Head of caudate nucleus (tissue), 42 donors: ENCODE measurements around the gene IGLL5.

Experiments used
- DNase-seq, 42 donors: peaks; one replicate each; pipeline versions ENCODE4 v3.0.0 to v3.0.0-alpha.2; 2020 to 2021; ENCODE audit warnings: mixed read lengths in 7 of 42
- intact Hi-C: fragments of 100-400 bp; cut with DNase I; formaldehyde crosslinking; loops from one replicate; pipeline ENCODE4 v1.15.0; 2022

Gene IGLL5

GRCh38 chr22:22931557-22932270 is 44.1 kb downstream of the IGLL5 start:
- intact Hi-C loops = no loop called here
- DNase-seq = no peak

GRCh38 chr22:22932512-22932941 is 44.9 kb downstream of the IGLL5 start:
- no peak for DNase-seq
- intact Hi-C loops = no loop called here

GRCh38 chr22:22933100-22933806 is 45.6 kb downstream of the IGLL5 start:
- intact Hi-C loops = no loop called here
- DNase-seq = no peak

GRCh38 chr22:22933807-22934542 is 46.4 kb downstream of the IGLL5 start:
- no peak for DNase-seq
- intact Hi-C loops = no loop called here

- intact Hi-C loops = no loop called here
These were observed 47.0 kb downstream of the IGLL5 start for GRCh38 chr22:22934543-22935055.

GRCh38 chr22:22935056-22935545 is 47.5 kb downstream of the IGLL5 start:
- DNase-seq = no peak
- intact Hi-C loops = no loop called here

More at GRCh38 chr22:22934543-22935055, 47.0 kb downstream of the IGLL5 start:
- DNase-seq = no peak

GRCh38 chr22:22935546-22936157 is 48.0 kb downstream of the IGLL5 start:
- peak in 1 of 42 donors; percentile 23 for DNase-seq
- intact Hi-C loops = no loop called here

- intact Hi-C loops = no loop called here
- DNase-seq = no peak
These were observed 48.7 kb downstream of the IGLL5 start for GRCh38 chr22:22936180-22936914.

GRCh38 chr22:22936915-22937656 is 49.5 kb downstream of the IGLL5 start:
- intact Hi-C loops = no loop called here
- DNase-seq = no peak

- intact Hi-C loops = no loop called here
- DNase-seq = no peak
These were observed 50.4 kb downstream of the IGLL5 start for GRCh38 chr22:22937894-22938480.

GRCh38 chr22:22938672-22939587 is 51.3 kb downstream of the IGLL5 start:
- intact Hi-C loops = no loop called here
- no peak for DNase-seq

GRCh38 chr22:22939588-22940368 is 52.2 kb downstream of the IGLL5 start:
- DNase-seq = no peak

GRCh38 chr22:22940961-22941605 is 53.5 kb downstream of the IGLL5 start:
- DNase-seq = peak in 9 of 42 donors; percentile 0 to 26 (median 9)
- intact Hi-C loops = no loop called here

More at GRCh38 chr22:22939588-22940368, 52.2 kb downstream of the IGLL5 start:
- intact Hi-C loops = no loop called here

GRCh38 chr22:22941831-22942510 is 54.4 kb downstream of the IGLL5 start:
- intact Hi-C loops = no loop called here
- peak in 12 of 42 donors; percentile 2 to 36 (median 6) for DNase-seq
